HepG2 (cell line): ENCODE data around the gene SYT1. TPM values are rescaled to one million over a fixed set of nuclear protein-coding genes. Genes with fewer than 3 reads are reported as not detected.

Source experiments
- CBFB ChIP-seq: sonication (generic); formaldehyde crosslinking; IDR thresholded peaks from 2 replicates; pipeline ENCODE4 v1.4.0; 2020; ENCODE audit warnings: missing genetic modification reagents
- ZNF292 ChIP-seq: sonication (generic); formaldehyde crosslinking; IDR thresholded peaks from 2 replicates; pipeline ENCODE4 v1.8.1; 2022; ENCODE audit warnings: mild to moderate bottlenecking, low read depth, missing genetic modification reagents, borderline replicate concordance
- ZSCAN9 ChIP-seq: IDR thresholded peaks from 2 replicates; pipeline ENCODE4 v1.6.1; 2016; ENCODE audit warnings: borderline replicate concordance
- polyA plus RNA-seq, 8 experiments: library from polyadenylated mRNA; depleted of rRNA in 3 of 8; stranded (reverse) in 7 of 8; unstranded in 1 of 8; fragments of >200 nt; fragmentation: Illumina TruSeq in 4 of 8; extraction: Trizol in 4 of 8; gene quantifications; 2 replicates each; pipeline versions ENCODE4 v1.2.1 to v1.2.3, GENCODE V29; 2011 to 2016; ENCODE audit warnings: low read depth in 4 of 8, missing spikeins in 1 of 8, mixed read lengths in 1 of 8; ENCODE audit not compliant: insufficient read depth in 1 of 8
- total RNA-seq, 5 experiments: library from RNA; depleted of rRNA; stranded (reverse); fragments of >200 nt; fragmentation: Illumina TruSeq; extraction: Trizol; gene quantifications; 2 replicates each; pipeline ENCODE4 v1.2.3, GENCODE V29; 2016; ENCODE audit warnings: low read depth in 1 of 5
- TF ChIP-seq, protein P1 (sequence below): sonication (generic); formaldehyde crosslinking; IDR thresholded peaks from one replicate; pipeline ENCODE4 v1.5.1; 2020; ENCODE audit warnings: mild to moderate bottlenecking, missing genetic modification reagents; ENCODE audit errors: not compliant biosample characterization
- TF ChIP-seq, protein P2 (sequence below): sonication (generic); formaldehyde crosslinking; IDR thresholded peaks from 2 replicates; pipeline ENCODE4 v1.5.0; 2020; ENCODE audit warnings: missing genetic modification reagents, mild to moderate bottlenecking, borderline replicate concordance

SYT1 gene
- total and polyA plus RNA-seq, 2 of the 13 experiments (the other 11 are each of a cell fraction or from before 2014, with no cell fraction given), result not detected

DNA sequence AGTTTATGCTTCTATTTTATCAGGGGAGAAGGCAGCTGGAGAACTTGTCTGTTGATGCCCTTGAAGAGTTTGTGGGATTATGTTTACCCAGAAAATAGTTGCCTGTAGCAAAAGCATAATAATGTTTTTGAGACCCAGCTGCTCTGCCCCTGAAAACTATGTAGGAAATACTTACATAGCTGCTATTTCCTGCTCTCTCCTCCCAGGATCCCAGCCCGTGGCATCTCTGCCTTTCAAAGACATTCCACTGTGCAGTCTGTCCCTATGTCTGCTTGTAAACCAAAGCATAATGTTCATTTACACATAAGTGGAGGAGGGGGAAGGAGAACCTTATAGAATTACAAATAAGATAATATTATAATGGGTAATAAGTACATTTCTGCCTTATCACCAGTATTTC, 198.7 kb downstream of the SYT1 start (continued):
- TF ChIP-seq, protein P1, sequence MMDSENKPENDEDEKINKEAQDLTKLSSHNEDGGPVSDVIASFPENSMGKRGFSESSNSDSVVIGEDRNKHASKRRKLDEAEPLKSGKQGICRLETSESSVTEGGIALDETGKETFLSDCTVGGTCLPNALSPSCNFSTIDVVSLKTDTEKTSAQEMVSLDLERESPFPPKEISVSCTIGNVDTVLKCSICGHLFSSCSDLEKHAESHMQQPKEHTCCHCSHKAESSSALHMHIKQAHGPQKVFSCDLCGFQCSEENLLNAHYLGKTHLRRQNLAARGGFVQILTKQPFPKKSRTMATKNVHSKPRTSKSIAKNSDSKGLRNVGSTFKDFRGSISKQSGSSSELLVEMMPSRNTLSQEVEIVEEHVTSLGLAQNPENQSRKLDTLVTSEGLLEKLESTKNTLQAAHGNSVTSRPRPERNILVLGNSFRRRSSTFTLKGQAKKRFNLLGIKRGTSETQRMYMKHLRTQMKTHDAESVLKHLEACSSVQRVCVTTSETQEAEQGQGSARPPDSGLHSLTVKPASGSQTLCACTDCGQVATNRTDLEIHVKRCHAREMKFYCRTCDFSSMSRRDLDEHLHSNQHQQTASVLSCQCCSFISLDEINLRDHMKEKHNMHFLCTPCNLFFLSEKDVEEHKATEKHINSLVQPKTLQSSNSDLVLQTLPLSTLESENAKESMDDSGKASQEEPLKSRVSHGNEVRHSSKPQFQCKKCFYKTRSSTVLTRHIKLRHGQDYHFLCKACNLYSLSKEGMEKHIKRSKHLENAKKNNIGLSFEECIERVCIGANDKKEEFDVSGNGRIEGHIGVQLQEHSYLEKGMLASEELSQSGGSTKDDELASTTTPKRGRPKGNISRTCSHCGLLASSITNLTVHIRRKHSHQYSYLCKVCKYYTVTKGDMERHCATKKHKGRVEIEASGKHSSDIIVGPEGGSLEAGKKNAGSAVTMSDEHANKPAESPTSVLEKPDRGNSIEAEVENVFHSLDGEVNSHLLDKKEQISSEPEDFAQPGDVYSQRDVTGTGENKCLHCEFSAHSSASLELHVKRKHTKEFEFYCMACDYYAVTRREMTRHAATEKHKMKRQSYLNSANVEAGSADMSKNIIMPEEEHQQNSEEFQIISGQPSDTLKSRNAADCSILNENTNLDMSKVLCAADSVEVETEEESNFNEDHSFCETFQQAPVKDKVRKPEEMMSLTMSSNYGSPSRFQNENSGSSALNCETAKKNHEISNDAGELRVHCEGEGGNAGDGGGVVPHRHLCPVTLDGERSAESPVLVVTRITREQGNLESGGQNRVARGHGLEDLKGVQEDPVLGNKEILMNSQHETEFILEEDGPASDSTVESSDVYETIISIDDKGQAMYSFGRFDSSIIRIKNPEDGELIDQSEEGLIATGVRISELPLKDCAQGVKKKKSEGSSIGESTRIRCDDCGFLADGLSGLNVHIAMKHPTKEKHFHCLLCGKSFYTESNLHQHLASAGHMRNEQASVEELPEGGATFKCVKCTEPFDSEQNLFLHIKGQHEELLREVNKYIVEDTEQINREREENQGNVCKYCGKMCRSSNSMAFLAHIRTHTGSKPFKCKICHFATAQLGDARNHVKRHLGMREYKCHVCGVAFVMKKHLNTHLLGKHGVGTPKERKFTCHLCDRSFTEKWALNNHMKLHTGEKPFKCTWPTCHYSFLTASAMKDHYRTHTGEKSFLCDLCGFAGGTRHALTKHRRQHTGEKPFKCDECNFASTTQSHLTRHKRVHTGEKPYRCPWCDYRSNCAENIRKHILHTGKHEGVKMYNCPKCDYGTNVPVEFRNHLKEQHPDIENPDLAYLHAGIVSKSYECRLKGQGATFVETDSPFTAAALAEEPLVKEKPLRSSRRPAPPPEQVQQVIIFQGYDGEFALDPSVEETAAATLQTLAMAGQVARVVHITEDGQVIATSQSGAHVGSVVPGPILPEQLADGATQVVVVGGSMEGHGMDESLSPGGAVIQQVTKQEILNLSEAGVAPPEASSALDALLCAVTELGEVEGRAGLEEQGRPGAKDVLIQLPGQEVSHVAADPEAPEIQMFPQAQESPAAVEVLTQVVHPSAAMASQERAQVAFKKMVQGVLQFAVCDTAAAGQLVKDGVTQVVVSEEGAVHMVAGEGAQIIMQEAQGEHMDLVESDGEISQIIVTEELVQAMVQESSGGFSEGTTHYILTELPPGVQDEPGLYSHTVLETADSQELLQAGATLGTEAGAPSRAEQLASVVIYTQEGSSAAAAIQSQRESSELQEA (CRISPR knock-in tag), result no peak
- TF ChIP-seq CBFB (CRISPR knock-in tag) (no peak), ZSCAN9 (CRISPR knock-in tag) (no peak), ZNF292 (CRISPR knock-in tag) (no peak)
- TF ChIP-seq, protein P2, sequence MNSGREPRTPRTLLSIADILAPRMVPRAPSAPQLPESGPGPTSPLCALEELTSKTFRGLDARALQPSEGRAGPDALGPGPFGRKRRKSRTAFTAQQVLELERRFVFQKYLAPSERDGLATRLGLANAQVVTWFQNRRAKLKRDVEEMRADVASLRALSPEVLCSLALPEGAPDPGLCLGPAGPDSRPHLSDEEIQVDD (CRISPR knock-in tag), result no peak
